GM18502 (cell line): ENCODE results near the gene S100A14.
A peak's percentile ranks its signal among the peaks of the same experiment; 100 is the strongest.

Experiments
- ATAC-seq: cut with Tn5 transposase; IDR thresholded peaks from one replicate; pipeline ENCODE4 v1.9.1; 2021; ENCODE audit warnings: mild to moderate bottlenecking; ENCODE audit not compliant: unreplicated experiment, poor library complexity

S100A14 gene

DNA sequence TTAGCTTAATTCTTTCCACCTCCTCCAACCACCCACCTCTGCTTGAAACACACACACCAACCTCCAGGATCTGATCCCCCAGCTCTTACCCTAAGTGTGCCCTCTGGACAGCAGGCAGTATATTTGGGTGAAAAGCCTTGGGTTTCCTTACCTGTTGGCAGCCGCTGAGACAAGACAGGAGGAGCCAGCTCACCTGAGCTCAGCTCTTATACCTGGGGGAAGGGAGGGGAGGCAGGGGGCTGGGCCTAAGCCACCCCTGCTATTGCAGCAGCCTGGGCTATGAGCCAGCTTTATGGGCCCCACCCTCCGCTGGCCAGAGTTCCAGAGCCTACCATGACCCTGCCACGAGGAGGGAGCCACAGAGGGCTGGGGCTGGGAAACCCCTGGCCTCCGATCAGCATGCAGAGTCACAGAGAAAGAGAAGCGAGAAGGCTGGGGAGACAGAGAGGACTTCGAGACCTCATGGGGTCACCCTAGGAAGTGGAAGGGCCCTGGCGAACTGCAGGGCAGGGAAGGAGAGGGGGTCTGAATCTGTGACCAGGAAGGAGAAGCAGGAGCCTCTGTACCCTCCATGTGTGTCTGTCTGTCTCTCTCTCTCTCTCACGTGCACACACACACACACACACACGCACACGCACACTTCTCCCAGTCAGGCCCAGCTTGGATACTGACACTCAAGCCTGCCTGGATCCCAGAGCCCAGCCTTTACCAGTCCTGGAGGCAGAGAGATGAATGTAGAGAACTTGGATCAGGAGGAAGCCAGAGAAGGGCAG, at the start of gene S100A14:
TSS of gene S100A14 (minus strand) at position 182 of the 773 bp plus-strand sequence. CDS start 467 bp downstream, outside the sequence.
- no peak for ATAC-seq

- ATAC-seq = no peak
These were observed 47.1 kb upstream of the S100A14 start for GRCh38 chr1:153663211-153663610.

GRCh38 chr1:153662269-153662668, 46.1 kb upstream of the S100A14 start:
- ATAC-seq = no peak

DNA sequence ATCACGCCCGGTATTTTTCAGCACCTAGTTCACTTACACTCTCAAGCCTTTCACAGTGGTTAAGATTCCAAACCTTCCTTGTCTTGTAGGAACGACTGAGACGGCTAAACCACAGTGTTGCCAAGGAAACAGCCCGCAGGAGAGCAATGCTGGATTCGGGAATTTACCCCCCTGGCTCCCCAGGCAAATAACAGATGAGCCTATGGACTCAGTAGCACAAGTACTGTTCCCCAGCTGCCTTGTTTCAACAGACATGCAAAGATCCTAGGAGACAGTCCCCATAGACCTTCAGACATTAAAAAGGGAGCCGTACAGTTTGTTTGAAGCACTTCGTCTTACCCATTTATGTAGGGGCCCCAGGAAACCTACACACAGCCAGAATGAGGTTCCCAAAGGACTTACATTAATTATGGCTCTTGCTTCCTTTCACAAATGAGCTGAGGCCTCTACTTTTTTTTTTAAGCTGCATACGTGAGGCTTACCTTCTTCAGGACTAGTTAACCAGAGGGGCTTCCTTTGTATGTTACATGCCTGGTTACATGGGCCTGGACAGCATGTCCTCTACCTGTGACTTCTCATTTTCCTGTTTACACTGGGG, 45.1 kb upstream of the S100A14 start:
- no peak for ATAC-seq

DNA sequence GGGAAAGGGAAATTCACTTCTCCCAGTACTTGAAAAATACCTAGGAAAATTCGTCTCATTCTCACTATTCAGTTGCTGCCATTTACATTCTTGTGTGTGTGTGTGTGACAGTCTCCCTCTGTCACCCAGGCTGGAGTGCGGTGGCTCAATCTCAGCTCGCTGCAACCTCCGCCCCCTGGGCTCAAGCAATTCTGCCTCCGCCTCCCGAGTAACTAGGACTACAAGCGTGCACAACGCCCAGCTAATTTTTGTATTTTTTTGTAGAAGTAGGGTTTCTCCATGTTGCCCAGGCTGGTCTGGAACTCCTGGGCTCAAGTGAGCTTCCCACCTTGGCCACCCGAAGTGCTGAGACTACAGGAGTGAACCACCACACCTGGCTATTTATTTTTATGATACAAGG, 43.5 kb upstream of the S100A14 start:
- no peak for ATAC-seq

GRCh38 chr1:153659175-153659534, 43.0 kb upstream of the S100A14 start:
- no peak for ATAC-seq

GRCh38 chr1:153658400-153659174, 42.5 kb upstream of the S100A14 start, which contains the start of gene SNAPIN:
Gene SNAPIN (plus strand): TSS chr1:153658703. CDS start chr1:153658744, 41 bp downstream.
- ATAC-seq = peak; percentile 87

GRCh38 chr1:153655333-153655732, 39.2 kb upstream of the S100A14 start:
- ATAC-seq = no peak

- ATAC-seq = no peak
These were observed 36.8 kb upstream of the S100A14 start for GRCh38 chr1:153652805-153653500.

- ATAC-seq = no peak
These were observed 35.6 kb upstream of the S100A14 start for GRCh38 chr1:153651771-153652170.

DNA sequence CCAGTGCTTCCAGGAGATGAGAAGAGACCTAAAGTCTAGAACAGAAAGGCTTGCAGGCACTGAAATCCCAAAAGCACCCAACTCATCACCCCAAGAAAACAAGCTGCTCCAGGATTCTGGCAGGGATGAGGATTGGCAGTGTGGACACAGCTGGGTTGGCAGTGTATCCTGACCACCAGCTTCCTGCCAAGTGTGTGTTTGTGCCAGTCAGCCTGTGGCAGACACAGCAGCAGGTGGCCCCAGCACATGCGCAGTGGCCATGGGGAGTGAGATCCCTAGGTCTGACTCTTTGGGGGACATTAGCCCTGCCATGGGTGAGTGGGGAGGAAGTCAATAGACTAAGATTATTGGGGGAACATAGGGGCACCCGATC, 33.7 kb upstream of the S100A14 start:
- ATAC-seq = no peak

GRCh38 chr1:153649137-153649862, 33.2 kb upstream of the S100A14 start:
- ATAC-seq = no peak

- no peak for ATAC-seq
These were observed 32.0 kb upstream of the S100A14 start for GRCh38 chr1:153648000-153648643.

DNA sequence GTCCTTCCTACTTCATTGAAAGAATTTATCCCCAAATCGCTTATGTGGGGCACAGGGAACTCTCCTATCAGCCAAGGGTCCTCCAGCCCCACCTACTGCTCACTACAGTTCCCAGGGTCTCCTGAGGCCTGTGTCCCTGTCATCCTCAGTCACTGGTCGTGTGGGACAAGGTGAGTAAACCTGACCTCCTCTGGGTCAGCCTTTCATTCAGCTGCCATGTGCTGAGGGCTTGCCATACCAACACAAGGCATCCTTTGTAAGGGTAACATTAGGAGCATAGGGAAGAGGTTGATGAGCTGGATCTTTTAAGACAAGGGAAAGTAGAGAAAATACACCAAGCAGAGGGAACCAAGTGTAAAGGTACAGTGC, 31.2 kb upstream of the S100A14 start:
- ATAC-seq = no peak

DNA sequence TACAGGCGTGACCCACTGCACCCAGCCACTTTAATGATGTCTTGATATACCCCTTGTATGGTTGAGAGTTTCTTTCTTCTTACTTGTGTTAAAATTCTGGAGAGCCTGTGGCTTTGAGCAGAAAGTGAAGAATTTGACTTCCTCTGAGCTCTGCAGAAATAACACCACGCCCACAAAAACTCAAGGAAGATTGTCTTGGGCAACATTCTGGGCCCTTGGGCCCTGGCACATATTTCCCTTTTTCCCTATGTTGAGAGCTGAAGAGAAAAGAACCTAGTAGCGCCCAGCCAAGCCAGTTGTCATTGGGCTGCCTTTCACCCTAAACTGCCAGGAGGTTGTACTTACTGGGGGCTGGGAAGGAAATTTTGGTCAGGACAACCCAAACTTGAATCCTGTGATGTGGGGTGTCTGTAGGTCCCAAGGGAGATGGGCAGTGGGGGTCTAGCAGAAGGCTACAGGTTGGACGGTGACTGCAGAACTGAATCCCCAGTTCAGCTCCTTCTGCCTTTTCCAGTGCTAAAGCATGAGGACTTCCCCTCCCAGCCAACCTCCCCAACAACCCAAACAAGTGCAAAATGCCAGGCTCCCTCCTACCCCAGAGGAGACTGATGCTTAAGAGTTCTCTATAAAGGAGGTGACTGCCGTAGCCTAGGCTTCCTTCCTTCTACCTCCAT, 30.7 kb upstream of the S100A14 start:
- no peak for ATAC-seq

GRCh38 chr1:153643816-153644215, 27.7 kb upstream of the S100A14 start:
- ATAC-seq = no peak

DNA sequence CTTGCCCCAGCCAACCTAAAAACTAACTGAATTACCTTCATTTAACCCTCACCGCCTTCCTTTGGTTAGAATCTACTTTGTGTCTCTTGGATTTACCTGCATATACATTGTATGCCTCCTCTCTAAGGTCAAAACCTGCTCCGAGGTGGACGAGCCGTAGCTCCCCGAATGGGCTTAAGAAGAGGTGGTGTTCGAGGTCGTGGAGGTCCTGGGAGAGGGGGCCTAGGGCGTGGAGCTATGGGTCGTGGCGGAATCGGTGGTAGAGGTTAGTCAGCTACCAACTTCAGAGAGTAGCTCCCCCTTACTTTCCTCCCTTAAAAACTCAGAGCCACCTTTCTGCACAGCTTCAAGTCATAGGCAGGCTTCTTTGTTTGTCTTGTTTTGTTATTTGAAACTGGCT, 27.0 kb upstream of the S100A14 start:
- no peak for ATAC-seq

GRCh38 chr1:153642161-153642560, 26.0 kb upstream of the S100A14 start:
- no peak for ATAC-seq

- no peak for ATAC-seq
These were observed 24.7 kb upstream of the S100A14 start for GRCh38 chr1:153640861-153641260.
